Calu3 (cell line): Measurements from ENCODE around the gene STK10. TPM values are rescaled to one million over a fixed set of nuclear protein-coding genes. Genes with fewer than 3 reads are reported as not detected.

Source experiments
- BruUV-seq: library from RNA; stranded (reverse); fragments of 400-500 nt; replicated peaks from 2 replicates; lab custom pipeline; 2021; lab: Mats Ljungman, UMichigan
- CTCF ChIA-PET: fragments of 300-600 bp; sonication (Branson Sonifier 250); formaldehyde crosslinking; loops from one replicate; lab custom pipeline; 2022; ENCODE audit warnings: antibody characterized with exemption; lab: Charles Lee
- DNase-seq: peaks from one replicate; pipeline ENCODE4 v3.0.0; 2022
- H3K27ac Mint-ChIP-seq: one replicate; pipeline ENCODE4 v1.8.0; 2022; ENCODE audit warnings: mixed read lengths; ENCODE audit not compliant: unreplicated experiment
- H3K27me3 Mint-ChIP-seq: one replicate; pipeline ENCODE4 v1.8.0; 2022; ENCODE audit warnings: mixed read lengths; ENCODE audit not compliant: unreplicated experiment
- H3K36me3 Mint-ChIP-seq: one replicate; pipeline ENCODE4 v1.8.0; 2022; ENCODE audit warnings: mild to moderate bottlenecking, moderate library complexity, mixed read lengths; ENCODE audit not compliant: insufficient read depth, unreplicated experiment
- H3K4me1 Mint-ChIP-seq: one replicate; pipeline ENCODE4 v1.8.0; 2022; ENCODE audit warnings: mild to moderate bottlenecking, low read depth, mixed read lengths; ENCODE audit not compliant: unreplicated experiment
- H3K4me3 Mint-ChIP-seq: one replicate; pipeline ENCODE4 v1.8.0; 2022; ENCODE audit warnings: mild to moderate bottlenecking, low read depth, moderate library complexity, mixed read lengths; ENCODE audit not compliant: unreplicated experiment
- H3K9me3 Mint-ChIP-seq: one replicate; pipeline ENCODE4 v1.8.0; 2022; ENCODE audit warnings: low read depth, mixed read lengths; ENCODE audit not compliant: unreplicated experiment
- CTCF ChIP-seq: fragments of 200-600 bp; IDR thresholded peaks from one replicate; pipeline ENCODE4 v1.8.0; 2022; ENCODE audit warnings: antibody characterized with exemption; ENCODE audit not compliant: unreplicated experiment
- intact Hi-C: fragments of 100-400 bp; cut with micrococcal nuclease; formaldehyde crosslinking; loops from one replicate; pipeline ENCODE4 v1.10.0; 2022; ENCODE audit not compliant: unreplicated experiment
- total RNA-seq: library from RNA; stranded (reverse); gene quantifications from 2 replicates; pipeline ENCODE4 v1.2.3, GENCODE V29; 2022

Gene STK10
- total RNA-seq, 1 experiment from 2014 or later = 27.4 TPM

GRCh38 chr5:172075656-172076055, 112.4 kb downstream of the STK10 start:
- Mint-ChIP-seq H3K4me1 (no peaks in the 10 kb centered on the region), H3K27me3 (no peaks in the 10 kb centered on the region), H3K4me3 (no peak overlapping the region), H3K36me3 (no peaks in the 10 kb centered on the region), H3K9me3 (no peaks in the 10 kb centered on the region), H3K27ac (no peak overlapping the region)
- BruUV-seq = no TSS peak
- no peak for DNase-seq
- CTCF ChIA-PET = no interaction called here
- intact Hi-C loops = no loop called here
- TF ChIP-seq CTCF = no peak

GRCh38 chr5:172074896-172075295, 113.1 kb downstream of the STK10 start:
- Mint-ChIP-seq H3K4me3 (no peak overlapping the region), H3K27me3 (no peaks in the 10 kb centered on the region), H3K9me3 (no peaks in the 10 kb centered on the region), H3K27ac (no peak overlapping the region), H3K36me3 (no peaks in the 10 kb centered on the region), H3K4me1 (no peaks in the 10 kb centered on the region)
- intact Hi-C loops = no loop called here
- no TSS peak for BruUV-seq
- CTCF ChIA-PET = no interaction called here
- TF ChIP-seq CTCF = no peak
- no peak for DNase-seq

DNA sequence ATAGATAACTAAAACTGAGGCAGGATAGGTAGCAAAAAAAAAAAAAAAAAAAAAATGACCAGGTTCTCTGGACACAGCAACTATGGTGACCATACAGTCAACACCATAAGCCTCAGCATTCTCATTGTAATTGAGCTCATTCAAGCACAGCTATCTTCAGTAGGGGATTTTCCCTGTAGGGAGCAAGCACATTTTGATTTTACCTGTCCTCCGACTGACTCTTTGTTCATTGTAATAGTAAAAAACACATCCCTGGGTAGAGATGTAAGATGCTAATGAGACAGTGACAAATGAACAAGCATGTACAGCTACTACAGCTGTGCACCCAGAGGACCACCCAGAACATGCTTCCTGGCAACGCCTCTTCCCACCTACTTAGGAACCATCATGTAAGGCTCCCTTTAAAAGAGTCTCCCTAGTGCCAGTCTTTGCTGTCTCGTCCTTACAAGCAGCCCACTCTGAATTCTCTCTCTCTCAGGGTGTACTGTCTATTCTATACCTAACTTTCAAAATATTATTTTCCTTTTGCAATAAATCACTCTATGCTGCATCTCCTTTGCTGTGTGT, 116.6 kb downstream of the STK10 start:
- H3K27ac Mint-ChIP-seq = no peak overlapping the region
- intact Hi-C loops = no loop called here
- BruUV-seq = no TSS peak

DNA sequence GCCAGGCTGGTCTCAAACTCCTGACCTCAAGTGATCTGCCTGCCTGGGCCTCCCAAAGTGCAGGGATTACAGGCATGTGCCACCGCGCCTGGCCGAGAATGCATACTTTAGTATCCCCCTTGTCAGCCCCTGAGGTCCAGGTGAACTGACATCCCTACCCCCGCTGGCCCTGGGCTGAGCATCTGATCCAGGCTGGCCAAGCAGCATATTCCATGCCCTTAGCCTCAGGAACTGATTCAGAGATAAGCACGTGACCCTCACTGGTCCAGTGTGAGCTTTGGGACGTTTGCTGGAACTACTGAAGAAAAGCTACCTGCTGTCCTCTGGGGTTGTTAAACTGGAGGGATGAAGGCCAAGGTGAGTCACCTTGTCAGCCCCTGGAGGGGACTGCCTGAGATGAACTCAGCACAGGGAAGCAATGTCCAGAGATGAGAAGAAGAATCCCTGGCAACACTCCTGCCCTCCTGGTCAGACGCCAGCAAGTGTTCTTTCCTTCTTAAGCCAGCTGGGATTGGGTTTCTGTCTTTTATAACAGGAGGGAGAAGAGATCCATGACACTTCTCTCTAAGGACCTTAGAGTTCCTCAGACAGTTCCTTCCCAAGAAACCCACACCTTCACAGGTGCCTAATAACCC, 122.5 kb downstream of the STK10 start:
- no peaks in the 10 kb centered on the region for H3K4me1 Mint-ChIP-seq
- H3K27me3 Mint-ChIP-seq = no peaks in the 10 kb centered on the region
- intact Hi-C loops = no loop called here
- no peak overlapping the region for H3K4me3 Mint-ChIP-seq
- BruUV-seq = no TSS peak
- H3K27ac Mint-ChIP-seq = no peak overlapping the region
- TF ChIP-seq CTCF = no peak
- peaks cover 8% of the 10 kb centered on the region for H3K36me3 Mint-ChIP-seq
- CTCF ChIA-PET = interaction anchor here (0.6 kb wide), 2 partner anchors 240 to 685 kb away, joined by 3 to 4 read pairs; no protein-coding TSS in a partner anchor
- H3K9me3 Mint-ChIP-seq = no peaks in the 10 kb centered on the region
- no peak for DNase-seq

More for the DNA sequence above, 116.6 kb downstream of the STK10 start:
- CTCF ChIA-PET = interaction anchor here (0.6 kb wide), 1 partner anchor 373 kb away, joined by 4 read pairs; no protein-coding TSS in a partner anchor
- no peaks in the 10 kb centered on the region for H3K27me3 Mint-ChIP-seq
- H3K36me3 Mint-ChIP-seq = peaks cover 2% of the 10 kb centered on the region
- H3K4me3 Mint-ChIP-seq = no peak overlapping the region
- TF ChIP-seq CTCF = no peak
- H3K4me1 Mint-ChIP-seq = no peaks in the 10 kb centered on the region
- no peak for DNase-seq
- no peaks in the 10 kb centered on the region for H3K9me3 Mint-ChIP-seq
